Right lobe of liver (tissue), 4 donors: Measurements from ENCODE around the gene MMP17.

ENCODE experiments used
- POLR2A ChIP-seq: fragments of 450-650 bp; IDR thresholded peaks from one replicate; pipeline ENCODE4 v1.6.1; 2017; ENCODE audit warnings: antibody characterized with exemption, mild to moderate bottlenecking
- TF ChIP-seq, protein P1 (sequence below), 4 donors: fragments of 200-600 bp in 3 of 4; fragments of 450-650 bp in 1 of 4; IDR thresholded peaks; one replicate each; pipeline versions ENCODE4 v1.5.1 to v1.8.0; 2016 to 2022; ENCODE audit warnings: antibody characterized with exemption in 4 of 4, mild to moderate bottlenecking in 2 of 4
- donor health status: DM: no; HTN: no; CAD: no.
- donor health status: DM: no; HTN: no; CAD: no.
- donor health status: DM: no; HTN: yes; CAD: no.

- TF ChIP-seq, protein P1, sequence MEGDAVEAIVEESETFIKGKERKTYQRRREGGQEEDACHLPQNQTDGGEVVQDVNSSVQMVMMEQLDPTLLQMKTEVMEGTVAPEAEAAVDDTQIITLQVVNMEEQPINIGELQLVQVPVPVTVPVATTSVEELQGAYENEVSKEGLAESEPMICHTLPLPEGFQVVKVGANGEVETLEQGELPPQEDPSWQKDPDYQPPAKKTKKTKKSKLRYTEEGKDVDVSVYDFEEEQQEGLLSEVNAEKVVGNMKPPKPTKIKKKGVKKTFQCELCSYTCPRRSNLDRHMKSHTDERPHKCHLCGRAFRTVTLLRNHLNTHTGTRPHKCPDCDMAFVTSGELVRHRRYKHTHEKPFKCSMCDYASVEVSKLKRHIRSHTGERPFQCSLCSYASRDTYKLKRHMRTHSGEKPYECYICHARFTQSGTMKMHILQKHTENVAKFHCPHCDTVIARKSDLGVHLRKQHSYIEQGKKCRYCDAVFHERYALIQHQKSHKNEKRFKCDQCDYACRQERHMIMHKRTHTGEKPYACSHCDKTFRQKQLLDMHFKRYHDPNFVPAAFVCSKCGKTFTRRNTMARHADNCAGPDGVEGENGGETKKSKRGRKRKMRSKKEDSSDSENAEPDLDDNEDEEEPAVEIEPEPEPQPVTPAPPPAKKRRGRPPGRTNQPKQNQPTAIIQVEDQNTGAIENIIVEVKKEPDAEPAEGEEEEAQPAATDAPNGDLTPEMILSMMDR (IDR thresholded peaks at IDR 0.05), result peak; percentile 38 to 57 (median 46)
- TF ChIP-seq POLR2A, result peak; percentile 67
Observed at GRCh38 chr12:131830335-131830913, 2.2 kb downstream of the MMP17 start.
